Stimulated activated CD4-positive, alpha-beta T cell treated with anti-CD3 and anti-CD28 coated beads, Interleukin-2, amount 100 ng/mL, for 4 hours (primary cell): ENCODE results near the gene CHTOP.

Experiments used
- DNase-seq: peaks from one replicate; pipeline ENCODE4 v3.0.0-alpha.2; 2020; ENCODE audit warnings: low read depth

CHTOP gene

GRCh38 chr1:153688736-153689328, 55.0 kb downstream of the CHTOP start:
- DNase-seq: no peak

- no peak for DNase-seq
Measured at GRCh38 chr1:153693466-153693865, 59.6 kb downstream of the CHTOP start.
